NCI-H2107 (cell line): ENCODE data around the gene HOXD3.
A peak's percentile ranks its signal among the peaks of the same experiment; 100 is the strongest.

Experiments
- DNase-seq: peaks from one replicate; lab custom pipeline; 2025; lab: John Stamatoyannopoulos, UW

Gene HOXD3

DNA sequence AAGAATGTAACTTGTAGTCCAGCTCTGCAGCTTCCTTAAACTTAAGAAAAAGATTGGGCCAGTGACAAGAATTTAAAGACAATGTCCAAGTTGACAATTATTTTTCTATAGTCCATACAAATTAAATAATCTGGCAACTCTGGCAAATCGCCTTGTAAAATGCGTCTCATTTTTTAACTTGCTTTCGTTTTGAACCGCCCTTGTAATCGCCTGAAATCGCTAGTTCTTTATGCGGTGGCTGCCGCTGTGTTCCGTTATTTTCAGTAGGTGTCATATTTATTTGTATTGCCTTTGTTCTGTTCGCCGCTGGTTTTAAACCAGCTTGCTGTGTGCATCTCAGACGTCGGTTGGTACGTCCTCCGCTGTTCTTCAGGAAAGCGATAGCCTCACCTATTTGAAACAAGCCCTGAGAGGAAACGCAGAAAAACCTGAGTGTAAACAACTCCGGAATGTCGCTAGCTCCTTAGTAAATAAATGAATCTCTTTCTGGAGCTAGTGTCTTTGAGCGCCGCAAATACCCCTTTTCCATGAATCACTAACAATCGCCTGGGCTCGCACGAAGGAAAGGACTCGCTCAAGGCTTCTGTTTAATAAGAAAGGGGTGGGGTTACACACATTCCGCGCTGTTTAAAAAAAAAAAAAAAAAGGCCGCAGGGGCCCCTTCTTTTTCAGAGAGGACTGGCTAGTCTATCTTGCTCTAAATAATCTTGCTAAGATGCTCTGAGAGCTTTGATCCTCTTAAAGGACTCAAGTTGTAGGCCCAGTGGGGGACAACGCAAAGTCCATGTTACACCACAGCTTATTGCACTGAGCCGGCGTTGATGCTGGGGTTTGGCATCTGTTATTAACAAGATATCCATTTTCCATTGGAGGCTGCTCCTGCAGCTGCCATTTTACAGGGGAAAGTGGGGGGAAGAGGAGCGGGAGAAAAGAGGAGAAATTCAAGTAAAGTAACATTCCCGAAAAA is 24.6 kb upstream of the HOXD3 start:
- DNase-seq = no peak

DNA sequence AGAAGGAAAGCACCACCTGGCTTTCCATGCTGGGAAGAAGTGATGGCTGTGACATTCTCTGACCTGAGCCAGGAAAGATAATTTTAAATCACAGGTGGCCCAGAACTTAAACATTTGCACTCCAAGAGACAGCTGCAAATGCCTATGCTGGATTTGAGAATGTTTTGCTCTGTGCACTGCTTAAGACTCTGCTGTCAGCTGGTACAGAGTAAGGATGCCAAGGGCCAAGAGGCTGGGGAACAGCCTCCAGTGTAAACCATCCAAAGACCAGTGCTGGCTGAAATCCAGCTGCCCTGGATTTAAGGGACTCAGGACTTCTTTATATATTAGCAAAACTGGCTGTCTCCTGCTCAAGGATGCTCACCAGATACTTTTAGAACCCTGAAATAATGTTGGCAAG is 23.7 kb upstream of the HOXD3 start:
- no peak for DNase-seq

- peak; percentile 35 for DNase-seq
These were observed 23.1 kb upstream of the HOXD3 start for GRCh38 chr2:176134035-176134434.

- no peak for DNase-seq
These were observed 22.1 kb upstream of the HOXD3 start for GRCh38 chr2:176135035-176135440.

DNA sequence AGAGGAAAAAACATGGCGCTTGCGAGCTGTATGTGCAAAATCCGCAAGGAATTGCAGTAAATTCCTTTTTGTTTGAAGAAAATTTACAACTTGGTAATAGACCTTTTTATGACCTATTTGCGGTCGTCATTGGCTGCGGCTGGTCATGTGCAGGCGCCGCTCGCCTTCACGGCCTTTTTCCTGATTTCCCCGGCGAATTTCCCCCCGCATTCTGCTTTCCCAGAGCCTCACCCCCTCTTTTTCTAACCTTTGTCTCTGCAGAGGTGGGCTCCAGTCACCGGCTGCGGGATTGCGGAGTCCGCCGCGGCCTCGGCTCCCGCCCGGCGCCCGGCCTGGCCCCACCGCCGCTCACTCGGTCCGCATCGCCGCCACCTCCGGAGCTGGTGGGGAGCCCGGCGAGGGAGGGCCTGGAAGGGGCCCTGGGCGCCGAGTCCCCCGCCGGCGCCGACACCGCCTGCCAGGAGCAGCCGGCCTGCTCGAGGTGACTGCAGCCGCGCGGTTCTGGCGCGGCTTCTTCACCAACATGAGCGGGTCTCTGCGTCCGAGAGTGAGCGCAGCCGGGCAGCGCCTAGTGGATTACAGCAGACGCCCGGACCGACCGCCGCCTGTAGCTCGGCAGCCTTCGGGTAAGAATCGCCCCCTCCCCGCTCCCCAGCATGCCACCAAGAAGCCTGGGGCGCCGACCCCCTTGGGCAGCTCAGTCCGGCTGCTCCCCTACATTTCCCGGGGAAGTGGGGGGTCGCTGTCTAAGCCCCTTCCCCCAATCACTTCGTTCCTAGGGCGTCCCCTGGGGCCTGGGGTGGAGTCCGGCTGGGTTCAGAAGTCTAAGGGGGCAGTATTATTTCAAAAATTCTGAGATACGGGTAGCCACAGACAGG is 20.5 kb upstream of the HOXD3 start:
- no peak for DNase-seq

- no peak for DNase-seq
These were observed 19.9 kb upstream of the HOXD3 start for GRCh38 chr2:176137252-176137580.

GRCh38 chr2:176137906-176138305 is 19.2 kb upstream of the HOXD3 start:
- DNase-seq = no peak

- DNase-seq = no peak
These were observed 18.6 kb upstream of the HOXD3 start for GRCh38 chr2:176138526-176138922.

- peak; percentile 40 for DNase-seq
These were observed 18.0 kb upstream of the HOXD3 start for GRCh38 chr2:176138923-176139660.

- no peak for DNase-seq
These were observed 17.2 kb upstream of the HOXD3 start for GRCh38 chr2:176139661-176140512.

- DNase-seq = peak; percentile 72
These were observed 16.4 kb upstream of the HOXD3 start for GRCh38 chr2:176140513-176141317.

DNA sequence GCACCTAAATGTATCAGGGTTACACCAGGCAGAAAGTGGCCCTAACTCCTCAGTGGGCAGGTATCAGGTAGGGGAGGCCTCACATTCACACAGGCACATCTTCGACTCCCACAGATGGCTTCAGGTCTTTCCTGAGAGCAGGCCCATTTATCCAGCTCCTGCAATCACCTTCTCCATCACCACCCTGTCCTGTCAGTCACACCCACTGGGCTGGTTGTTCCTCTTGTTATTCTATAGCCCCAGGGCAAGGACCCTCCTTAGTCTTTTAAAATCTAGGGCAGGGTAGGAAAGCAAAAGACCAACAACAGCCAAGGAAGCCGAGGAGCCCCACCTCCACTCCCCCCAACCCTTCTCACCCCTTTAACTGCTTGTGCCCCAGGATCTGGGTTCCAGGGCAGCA is 14.8 kb upstream of the HOXD3 start:
- DNase-seq = no peak

DNA sequence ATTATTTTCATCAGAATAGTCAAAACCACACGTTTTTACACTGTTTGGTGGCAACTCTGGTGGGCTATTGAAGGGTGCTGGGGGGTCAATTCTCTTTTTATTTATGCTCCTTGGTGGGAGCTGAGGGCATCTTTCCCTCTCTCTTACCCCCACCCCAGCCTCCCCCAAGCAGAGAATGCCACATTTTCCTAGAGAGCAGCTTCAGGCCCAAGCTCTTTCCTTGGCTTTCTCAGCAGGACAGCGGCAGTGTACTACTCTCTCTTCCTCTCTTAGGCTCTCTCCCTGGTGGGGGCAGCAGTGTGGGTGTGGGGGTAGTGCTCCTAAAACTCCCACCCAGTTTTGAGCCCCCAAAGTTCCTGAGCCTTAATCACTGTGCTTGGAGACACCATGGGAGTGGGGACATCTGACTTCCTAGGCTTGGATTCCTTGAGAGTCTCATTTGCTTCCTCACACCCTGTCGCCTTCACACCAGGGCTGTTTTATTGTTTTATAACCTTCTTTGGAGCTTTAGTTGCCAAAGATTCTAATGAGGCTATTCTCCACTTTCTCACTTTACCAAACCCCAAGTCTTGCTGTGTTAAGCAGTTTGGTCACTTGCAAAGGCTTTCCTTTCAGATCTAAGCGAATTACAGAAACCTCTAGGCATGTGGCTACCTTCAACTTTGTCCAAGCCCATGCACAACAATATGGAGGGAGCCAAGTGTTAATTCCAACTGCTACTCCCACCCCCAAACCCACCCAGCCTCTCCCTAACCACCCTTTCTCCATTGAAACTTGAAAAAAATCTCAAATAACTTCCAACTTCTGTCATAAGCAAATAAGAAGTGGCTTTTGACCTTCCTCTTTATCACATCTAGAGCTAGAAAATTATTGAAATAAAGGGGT is 11.8 kb upstream of the HOXD3 start:
- DNase-seq = no peak

DNA sequence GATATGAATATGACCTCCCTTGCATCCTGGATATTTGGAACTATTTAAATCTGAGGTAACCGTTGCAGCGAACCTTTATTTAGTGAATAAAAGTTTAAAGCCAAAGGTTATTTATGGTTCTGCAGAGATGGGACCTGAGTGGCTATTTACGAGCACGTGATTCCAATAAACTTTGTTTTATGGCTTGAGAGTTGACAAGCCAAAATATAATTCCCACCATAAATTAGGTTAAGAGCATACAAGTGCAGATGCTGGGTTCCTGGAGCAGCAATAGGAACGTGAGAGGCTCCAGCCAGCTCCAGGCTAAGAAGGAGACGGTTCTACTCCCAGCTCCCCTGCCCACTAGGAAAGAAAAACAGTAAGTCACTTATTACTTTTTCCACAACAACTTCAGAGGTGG is 11.0 kb upstream of the HOXD3 start:
- DNase-seq = no peak

DNA sequence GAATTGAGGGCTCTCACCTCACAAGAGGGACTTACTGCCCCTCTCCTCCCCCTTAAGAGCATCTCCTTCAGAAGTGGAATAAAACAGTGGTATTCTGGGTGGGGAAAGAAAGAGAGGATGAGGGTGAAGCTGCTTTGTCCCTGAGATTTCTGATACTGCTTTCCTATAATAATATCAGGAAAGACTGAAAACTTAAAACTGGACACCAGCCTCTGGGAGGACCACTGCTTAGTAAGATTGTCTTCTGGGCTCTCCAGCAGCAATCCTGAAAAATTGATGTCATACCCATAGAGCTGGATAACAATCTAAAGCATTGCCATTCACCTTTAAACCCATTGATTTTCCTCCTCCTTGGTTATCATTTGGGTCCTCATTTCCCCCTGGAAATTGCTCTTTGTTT is 10.5 kb upstream of the HOXD3 start:
- DNase-seq = no peak

GRCh38 chr2:176147210-176147799 is 9.8 kb upstream of the HOXD3 start:
- DNase-seq = no peak

DNA sequence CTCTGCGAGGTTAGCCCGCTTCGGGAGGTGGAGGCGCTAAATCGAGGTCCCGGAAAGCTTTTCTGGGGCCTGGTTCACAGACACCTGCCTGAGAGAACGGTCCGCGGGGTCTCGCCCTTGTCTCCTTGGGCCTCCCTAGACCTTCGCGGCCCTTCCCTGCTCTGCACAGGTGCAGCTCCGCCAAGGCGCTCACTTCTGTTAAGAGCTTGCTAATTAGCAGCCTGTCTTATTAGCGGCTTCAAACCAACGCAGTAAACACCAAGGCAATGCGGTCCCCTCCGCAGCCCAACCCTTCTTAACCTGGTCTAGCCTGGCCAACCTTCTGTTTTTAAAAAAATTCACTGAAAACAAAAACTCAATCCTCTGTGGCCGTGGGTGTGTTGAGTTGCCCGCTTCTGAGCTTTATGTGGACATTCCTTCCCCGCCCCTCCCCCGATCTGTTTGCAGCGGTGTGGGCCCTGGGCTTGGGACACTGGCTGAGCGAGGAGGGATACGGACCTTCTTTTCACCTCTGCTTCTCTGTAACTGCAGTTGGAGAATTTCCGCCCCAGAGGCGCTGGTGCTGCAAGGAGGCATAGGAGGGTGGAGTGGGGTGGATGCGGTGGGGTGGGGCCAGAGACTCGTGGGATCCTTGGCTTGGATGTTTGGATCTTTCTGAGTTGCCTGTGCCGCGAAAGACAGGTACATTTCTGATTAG is 9.2 kb upstream of the HOXD3 start:
- DNase-seq = no peak

- no peak for DNase-seq
These were observed 8.2 kb upstream of the HOXD3 start for GRCh38 chr2:176148751-176149421.
